Pancreas (tissue), 10 donors: ENCODE results near the gene MAD1L1. TPM values are rescaled to one million over a fixed set of nuclear protein-coding genes. Genes with fewer than 3 reads are reported as not detected.

Source experiments
- ATAC-seq, 4 donors: fragments of 200-7000 bp; cut with Tn5 transposase; one replicate each; pipeline versions ENCODE4 v1.8.0 to v1.9.1; 2020; ENCODE audit warnings: mild to moderate bottlenecking in 4 of 4, moderate library complexity in 4 of 4
- DNase-seq, 6 donors: peaks; one replicate each; pipeline ENCODE4 v3.0.0-alpha.2; 2020
- FAIRE-seq: peaks from 2 replicates; lab custom pipeline; 2012; peaks lifted over from hg19 to GRCh38; lab: Jason Lieb, UNC
- H3K27ac ChIP-seq, 4 donors: fragments of 200-600 bp; sonication (generic); 1 replicate in 3 of 4; 2 replicates in 1 of 4; pipeline versions ENCODE4 v1.5.0 to v1.8.0; 2020
- H3K27me3 ChIP-seq, 4 donors: fragments of 200-600 bp; one replicate each; pipeline ENCODE4 v1.8.0; 2021
- H3K36me3 ChIP-seq, 3 donors: fragments of 200-600 bp; sonication (generic) in 1 of 3; one replicate each; pipeline versions ENCODE4 v1.5.0 to v1.8.0; 2020 to 2021
- H3K4me1 ChIP-seq, 3 donors: fragments of 200-600 bp; one replicate each; pipeline ENCODE4 v1.8.0; 2021
- H3K4me3 ChIP-seq, 4 donors: fragments of 200-600 bp; sonication (generic) in 2 of 4; one replicate each; pipeline versions ENCODE4 v1.5.0 to v1.8.0; 2020 to 2021
- H3K9me3 ChIP-seq, 4 donors: fragments of 200-600 bp; one replicate each; pipeline ENCODE4 v1.8.0; 2021
- WGBS, 2 donors: extraction: QIAGEN DNeasy Blood & Tissue Kit; methylation state at CpG; one replicate each; pipeline ENCODE4 v1.1.7; 2013; 5-methylcytosine and 5-hydroxymethylcytosine counted together
- intact Hi-C, 3 donors: fragments of 100-400 bp; cut with DNase I; formaldehyde crosslinking; loops; one replicate each; pipeline versions ENCODE4 v1.11.1 to v1.14.2; 2022
- polyA plus RNA-seq, 2 donors: library from polyadenylated mRNA; stranded (reverse); fragments of 200-250 nt; gene quantifications; one replicate each; pipeline ENCODE4 v1.2.3, GENCODE V29; 2013
- total RNA-seq, 6 donors: library from RNA; stranded (reverse); fragmentation: NEBNext Ultra II Directional in 4 of 6; extraction: Animal tissue kit (Norgen Biotek cat#: 25700) in 4 of 6; gene quantifications; one replicate each; pipeline versions ENCODE4 v1.2.1 to v1.2.4, GENCODE V29; 2021 to 2023
- TF ChIP-seq, protein P1 (sequence below), 4 donors: fragments of 200-600 bp; sonication (generic) in 3 of 4; IDR thresholded peaks; one replicate each; pipeline versions ENCODE4 v1.5.0 to v1.8.0; 2021; ENCODE audit warnings: antibody characterized with exemption in 4 of 4
- donor health status: healthy with polysubstance abuse.
- donor health status: DM: no; HTN: no; CAD: no; lungs with moderate emphysema.
- donor health status: DM: no; HTN: no; CAD: no.
- donor health status: control.
- donor health status: control.
- donor health status: Bipolar disorder and iron deficiency.
- donor health status: DM: yes; HTN: yes; CAD: no.
- donor health status: DM: no; HTN: no; CAD: no.
- donor health status: DM: no; HTN: no; CAD: no.
- donor health status: DM: yes; HTN: yes; CAD: no.

Gene MAD1L1
- total and polyA plus RNA-seq, 8 donors = 9.8 to 28.2 (median 11.9) TPM

DNA sequence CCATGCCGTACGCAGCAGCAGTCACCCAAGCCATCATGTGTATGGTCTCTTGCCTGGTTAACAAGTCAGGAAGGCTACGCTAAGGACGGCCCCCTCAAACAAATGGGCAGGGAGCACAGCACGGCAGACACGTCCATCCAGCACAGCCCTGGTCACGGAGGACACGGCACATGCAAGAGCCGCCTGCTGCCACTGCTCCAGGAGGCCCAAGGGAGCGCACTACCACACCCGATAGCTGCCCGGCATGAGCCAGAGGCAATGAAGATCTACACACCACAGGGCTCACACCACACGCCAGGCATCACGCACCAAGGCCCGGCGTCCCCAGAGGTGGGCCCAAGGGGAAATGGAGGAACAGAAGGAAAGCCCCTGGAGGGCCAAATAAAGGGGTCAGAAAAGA lies 134.2 kb downstream of the MAD1L1 start:
- 88 to 92% methylated on average over 16 of the region's 16 CpGs for WGBS, 2 donors
- no peaks in the 10 kb centered on the region for H3K27me3 ChIP-seq
- FAIRE-seq = no peak
- DNase-seq = no peak
- intact Hi-C loops = no loop called here
- no peaks in the 10 kb centered on the region for H3K4me1 ChIP-seq
- no peak overlapping the region for H3K27ac ChIP-seq
- TF ChIP-seq, protein P1, sequence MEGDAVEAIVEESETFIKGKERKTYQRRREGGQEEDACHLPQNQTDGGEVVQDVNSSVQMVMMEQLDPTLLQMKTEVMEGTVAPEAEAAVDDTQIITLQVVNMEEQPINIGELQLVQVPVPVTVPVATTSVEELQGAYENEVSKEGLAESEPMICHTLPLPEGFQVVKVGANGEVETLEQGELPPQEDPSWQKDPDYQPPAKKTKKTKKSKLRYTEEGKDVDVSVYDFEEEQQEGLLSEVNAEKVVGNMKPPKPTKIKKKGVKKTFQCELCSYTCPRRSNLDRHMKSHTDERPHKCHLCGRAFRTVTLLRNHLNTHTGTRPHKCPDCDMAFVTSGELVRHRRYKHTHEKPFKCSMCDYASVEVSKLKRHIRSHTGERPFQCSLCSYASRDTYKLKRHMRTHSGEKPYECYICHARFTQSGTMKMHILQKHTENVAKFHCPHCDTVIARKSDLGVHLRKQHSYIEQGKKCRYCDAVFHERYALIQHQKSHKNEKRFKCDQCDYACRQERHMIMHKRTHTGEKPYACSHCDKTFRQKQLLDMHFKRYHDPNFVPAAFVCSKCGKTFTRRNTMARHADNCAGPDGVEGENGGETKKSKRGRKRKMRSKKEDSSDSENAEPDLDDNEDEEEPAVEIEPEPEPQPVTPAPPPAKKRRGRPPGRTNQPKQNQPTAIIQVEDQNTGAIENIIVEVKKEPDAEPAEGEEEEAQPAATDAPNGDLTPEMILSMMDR (IDR thresholded peaks at IDR 0.05) = no peak
- H3K4me3 ChIP-seq = no peak overlapping the region
- no peak for ATAC-seq
- H3K9me3 ChIP-seq = no peaks in the 10 kb centered on the region
- H3K36me3 ChIP-seq = no peaks in the 10 kb centered on the region

DNA sequence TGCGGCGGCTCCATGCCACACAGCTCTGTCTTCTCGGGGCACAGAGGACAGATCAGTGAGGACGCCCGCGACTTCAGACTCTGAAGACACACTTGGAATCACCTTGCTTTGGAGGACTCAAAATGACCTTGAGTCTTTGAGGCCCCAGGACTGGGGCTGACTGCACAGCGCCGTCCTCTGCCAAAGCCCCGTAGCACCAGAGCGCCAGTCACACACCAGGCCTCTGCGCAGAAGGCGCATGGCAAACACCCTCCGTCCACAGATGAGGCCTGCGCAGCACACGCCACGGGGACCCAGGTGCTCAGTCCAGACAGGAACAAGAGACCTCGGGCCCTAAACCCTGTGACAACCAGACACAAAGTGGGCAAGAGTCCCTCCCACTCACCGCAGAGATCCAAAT lies 134.7 kb downstream of the MAD1L1 start:
- Histone ChIP-seq H3K4me1 (no peaks in the 10 kb centered on the region), H3K9me3 (no peaks in the 10 kb centered on the region), H3K27me3 (no peaks in the 10 kb centered on the region), H3K36me3 (no peaks in the 10 kb centered on the region), H3K27ac (no peak overlapping the region), H3K4me3 (no peak overlapping the region)
- intact Hi-C loops = no loop called here
- TF ChIP-seq, protein P1 (IDR thresholded peaks at IDR 0.05) = no peak
- no peak for ATAC-seq
- no peak for FAIRE-seq
- no peak for DNase-seq
- WGBS, 2 donors = 96 to 97% methylated on average over 18 of the region's 18 CpGs

DNA sequence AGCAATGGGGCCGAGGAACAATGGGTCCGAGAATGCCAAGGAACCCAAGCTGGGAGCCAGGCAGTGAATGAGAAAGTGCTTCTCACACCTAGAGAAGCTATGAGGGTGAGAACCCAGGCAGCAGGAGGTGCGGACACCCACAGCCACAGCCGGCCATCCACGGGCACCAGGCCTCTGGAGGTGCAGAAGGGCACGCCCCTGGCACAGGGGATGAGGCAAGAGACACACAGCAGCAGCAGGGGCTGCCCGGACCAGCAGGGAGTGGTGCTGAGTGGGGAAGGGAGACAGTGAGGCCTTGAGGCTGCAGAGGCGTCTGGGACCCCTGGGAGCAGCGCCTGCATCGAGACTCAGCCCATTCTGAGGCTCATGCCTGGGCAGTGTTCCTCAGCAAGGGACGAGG lies 135.3 kb downstream of the MAD1L1 start:
- 93 to 96% methylated on average over 9 to 11 of the region's 11 CpGs for WGBS, 2 donors
- intact Hi-C loops = no loop called here
- no peak for DNase-seq
- H3K27ac ChIP-seq = no peak overlapping the region
- TF ChIP-seq, protein P1 (IDR thresholded peaks at IDR 0.05) = no peak
- FAIRE-seq = no peak
- no peaks in the 10 kb centered on the region for H3K36me3 ChIP-seq
- ATAC-seq = no peak
- no peak overlapping the region for H3K4me3 ChIP-seq
- no peaks in the 10 kb centered on the region for H3K27me3 ChIP-seq
- no peaks in the 10 kb centered on the region for H3K9me3 ChIP-seq
- no peaks in the 10 kb centered on the region for H3K4me1 ChIP-seq

DNA sequence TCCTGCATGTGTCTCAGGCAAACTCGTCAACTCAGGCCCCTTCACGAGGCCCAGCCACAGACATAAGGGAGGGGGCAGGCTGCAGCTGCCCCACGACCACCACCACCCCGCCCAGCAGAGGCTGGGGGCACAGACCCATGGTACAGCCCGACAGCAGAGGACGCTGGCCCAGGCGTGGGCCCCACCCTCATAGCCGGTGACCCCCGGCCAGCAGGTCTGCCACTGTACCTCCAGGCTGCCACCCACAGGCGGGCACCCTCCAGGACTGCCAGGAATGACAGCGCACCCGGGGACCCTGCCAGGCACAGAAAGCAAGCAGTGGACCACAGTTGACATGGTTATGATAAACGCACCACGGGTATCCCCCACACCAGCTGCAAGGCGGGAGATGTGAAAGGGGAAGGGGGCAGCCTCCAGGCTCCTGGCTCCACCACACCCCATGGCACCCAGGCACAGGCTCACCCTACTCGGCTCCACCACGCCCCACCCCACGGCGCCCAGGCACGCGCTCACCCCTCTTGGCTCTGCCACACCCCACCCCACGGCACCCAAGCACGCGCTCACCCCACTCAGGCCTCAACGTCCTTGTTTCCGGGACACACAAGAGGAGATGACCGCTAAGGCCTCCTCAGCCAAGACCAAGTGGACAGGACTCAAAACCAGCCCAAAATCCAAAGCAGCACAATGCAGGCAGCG lies 135.9 kb downstream of the MAD1L1 start:
- intact Hi-C loops = no loop called here
- 87 to 90% methylated on average over 28 of the region's 28 CpGs for WGBS, 2 donors
- no peaks in the 10 kb centered on the region for H3K9me3 ChIP-seq
- ATAC-seq (peak in 1 of 4 donors; percentile 25), FAIRE-seq (no peak), DNase-seq (peak in 1 of 6 donors; percentile 25)
- no peaks in the 10 kb centered on the region for H3K4me1 ChIP-seq
- no peaks in the 10 kb centered on the region for H3K27me3 ChIP-seq
- TF ChIP-seq, protein P1 (IDR thresholded peaks at IDR 0.05) = no peak
- H3K36me3 ChIP-seq = no peaks in the 10 kb centered on the region
- no peak overlapping the region for H3K27ac ChIP-seq
- no peak overlapping the region for H3K4me3 ChIP-seq

DNA sequence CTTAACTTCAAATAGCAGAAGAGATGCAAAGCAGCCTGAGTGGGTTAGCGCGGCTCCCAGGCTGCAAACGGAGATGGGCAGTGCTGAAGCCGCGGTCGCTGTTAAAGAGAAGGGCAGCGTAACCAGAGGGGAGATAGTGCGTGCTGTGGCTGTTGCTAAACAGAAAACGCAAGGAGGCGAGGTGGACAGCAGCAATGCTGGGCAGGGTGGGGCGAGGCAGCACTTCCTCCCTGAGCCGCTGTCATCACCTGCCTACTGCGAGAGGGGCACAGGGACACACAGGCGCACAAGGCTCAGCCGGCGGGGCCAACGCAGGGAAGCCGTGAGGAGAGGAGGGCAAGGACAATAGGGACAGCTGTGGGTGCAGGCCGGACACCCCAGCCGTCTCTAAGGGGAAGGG lies 137.3 kb downstream of the MAD1L1 start:
- Histone ChIP-seq H3K27ac (no peak overlapping the region), H3K4me1 (no peaks in the 10 kb centered on the region), H3K27me3 (no peaks in the 10 kb centered on the region), H3K4me3 (no peak overlapping the region), H3K36me3 (no peaks in the 10 kb centered on the region), H3K9me3 (no peaks in the 10 kb centered on the region)
- no peak for ATAC-seq
- DNase-seq = no peak
- TF ChIP-seq, protein P1 (IDR thresholded peaks at IDR 0.05) = no peak
- intact Hi-C loops = no loop called here
- WGBS, 2 donors = 96 to 98% methylated on average over 20 of the region's 20 CpGs
- FAIRE-seq = no peak
